K562 (cell line): ENCODE measurements around the gene JUN. TPM values are rescaled to one million over a fixed set of nuclear protein-coding genes. Genes with fewer than 3 reads are reported as not detected.

Experiments
- CAMTA2 ChIP-seq: fragments of 250-450 bp; sonication (Bioruptor Pico); conservative IDR thresholded peaks from 2 replicates; pipeline ENCODE4 v1.5.1; 2022
- CBFA2T2 ChIP-seq: fragments of 450-650 bp; conservative IDR thresholded peaks from 2 replicates; pipeline ENCODE4 v1.6.1; 2017; ENCODE audit warnings: mild to moderate bottlenecking
- CBFB ChIP-seq: sonication (generic); formaldehyde crosslinking; IDR thresholded peaks from 2 replicates; pipeline ENCODE4 v1.4.0; 2020; ENCODE audit warnings: mild to moderate bottlenecking, missing genetic modification reagents
- HLTF ChIP-seq: fragments of 450-650 bp; IDR thresholded peaks from 2 replicates; pipeline ENCODE4 v1.6.1; 2016
- MCM3 ChIP-seq: fragments of 450-650 bp; IDR thresholded peaks from 2 replicates; pipeline ENCODE4 v1.6.1; 2016
- PHTF2 ChIP-seq: fragments of 250-450 bp; sonication (Bioruptor Pico); IDR thresholded peaks from 2 replicates; pipeline ENCODE4 v1.5.0; 2021; ENCODE audit warnings: mild to moderate bottlenecking
- PRPF4 ChIP-seq: fragments of 200-400 bp; formaldehyde crosslinking; IDR thresholded peaks from one replicate; pipeline ENCODE4 v1.6.1; 2017; ENCODE audit warnings: low read length, low read depth, mild to moderate bottlenecking; ENCODE audit not compliant: insufficient read depth, poor library complexity, severe bottlenecking
- SAP30 ChIP-seq: fragments of 200-600 bp; sonication (generic); IDR thresholded peaks from 2 replicates; pipeline ENCODE4 v1.6.1; 2012; ENCODE audit warnings: borderline replicate concordance, low read depth, mild to moderate bottlenecking, moderate library complexity, low read length, control low read depth, inconsistent platforms; ENCODE audit not compliant: insufficient read depth, poor library complexity, severe bottlenecking
- STAT5A ChIP-seq: IDR thresholded peaks from 2 replicates; pipeline ENCODE4 v1.6.1; 2012; ENCODE audit warnings: low read length, inconsistent platforms, borderline replicate concordance
- polyA plus RNA-seq, 8 experiments: library from polyadenylated mRNA; depleted of rRNA in 4 of 8; stranded (reverse) in 5 of 8; unstranded in 3 of 8; fragments of >200 nt; fragmentation: Nextera tagmentation in 2 of 8; fragmentation: Illumina TruSeq in 1 of 8; extraction: Ambion mirVana in 2 of 8; extraction: Trizol in 1 of 8; gene quantifications; 2 replicates each; pipeline versions ENCODE4 v1.2.1 to v1.2.3, GENCODE V29; 2011 to 2014; ENCODE audit warnings: inconsistent platforms in 1 of 8, missing spikeins in 1 of 8
- total RNA-seq, 7 experiments: library from RNA; depleted of rRNA in 6 of 7; stranded (reverse); fragments of >200 nt in 6 of 7; fragmentation: Illumina TruSeq in 2 of 7; extraction: Trizol in 2 of 7; gene quantifications; 2 replicates each; pipeline versions ENCODE4 v1.2.1 to v1.2.3, GENCODE V29; 2011 to 2021; ENCODE audit warnings: low replicate concordance in 1 of 7
- TF ChIP-seq, protein P1 (sequence below), 2 experiments: fragments of 450-650 bp in 1 of 2; sonication (generic) in 1 of 2; formaldehyde crosslinking in 1 of 2; IDR thresholded peaks; 2 replicates each; pipeline versions ENCODE4 v1.7.1 to v1.9.0; 2016 to 2022; ENCODE audit warnings: inconsistent platforms in 1 of 2, mild to moderate bottlenecking in 1 of 2, missing genetic modification reagents in 1 of 2
- TF ChIP-seq, protein P2 (sequence below): sonication (generic); formaldehyde crosslinking; IDR thresholded peaks from 2 replicates; pipeline ENCODE4 v1.4.0; 2020; ENCODE audit warnings: mild to moderate bottlenecking, missing genetic modification reagents
- TF ChIP-seq, protein P3 (sequence below): fragments of 450-650 bp; IDR thresholded peaks from 2 replicates; pipeline ENCODE4 v1.6.1; 2017; ENCODE audit warnings: antibody characterized with exemption

JUN gene
- total and polyA plus RNA-seq, 9 of the 15 experiments (the other 6 are each of a cell fraction or from before 2014, with no cell fraction given), result 0.32 to 23.4 (median 4.0) TPM

DNA sequence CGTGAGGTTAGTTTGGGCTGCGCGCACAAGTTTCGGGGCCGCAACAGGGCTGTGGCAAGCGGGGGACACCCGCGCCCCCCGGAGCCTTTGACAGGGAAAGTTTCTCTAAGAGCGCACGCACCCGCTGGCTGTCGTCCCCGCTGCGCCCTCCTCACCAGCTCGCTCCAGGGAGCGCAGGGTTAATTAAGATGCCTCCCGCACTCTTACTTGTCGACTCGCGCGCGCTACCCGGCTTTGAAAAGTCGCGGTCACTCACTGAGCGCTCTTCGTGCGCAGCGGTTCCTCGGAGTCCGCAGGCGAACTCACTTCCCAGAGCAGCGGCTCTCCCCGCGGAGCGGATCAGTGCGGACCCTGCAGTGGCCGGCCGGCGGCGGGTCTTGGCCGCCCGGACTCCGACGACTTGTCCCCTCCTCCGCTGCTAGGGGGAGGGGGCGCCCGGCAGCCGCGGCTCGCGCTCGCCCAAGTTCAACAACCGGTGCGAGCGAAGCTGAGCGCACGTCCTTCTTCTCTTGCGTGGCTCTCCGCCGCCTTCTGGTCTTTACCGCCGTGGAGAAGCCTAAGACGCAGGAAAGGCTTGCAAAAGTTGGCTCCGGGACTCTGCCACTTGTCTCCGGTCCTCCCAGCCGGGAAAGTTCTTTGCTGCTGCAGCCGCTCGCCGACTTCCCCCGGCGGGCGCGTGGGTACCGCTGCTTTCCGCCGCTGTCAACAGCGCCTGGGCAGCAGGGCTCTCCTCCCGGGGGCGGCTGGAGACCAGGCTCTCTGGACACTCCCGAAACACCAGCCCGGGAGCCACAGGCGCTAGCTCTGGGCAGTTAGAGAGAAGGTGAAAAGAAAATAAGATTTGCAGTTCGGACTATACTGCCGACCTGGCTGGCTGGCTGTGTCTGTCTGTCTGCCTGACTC, 506 bp downstream of the JUN start (continued):
- TF ChIP-seq, protein P1, sequence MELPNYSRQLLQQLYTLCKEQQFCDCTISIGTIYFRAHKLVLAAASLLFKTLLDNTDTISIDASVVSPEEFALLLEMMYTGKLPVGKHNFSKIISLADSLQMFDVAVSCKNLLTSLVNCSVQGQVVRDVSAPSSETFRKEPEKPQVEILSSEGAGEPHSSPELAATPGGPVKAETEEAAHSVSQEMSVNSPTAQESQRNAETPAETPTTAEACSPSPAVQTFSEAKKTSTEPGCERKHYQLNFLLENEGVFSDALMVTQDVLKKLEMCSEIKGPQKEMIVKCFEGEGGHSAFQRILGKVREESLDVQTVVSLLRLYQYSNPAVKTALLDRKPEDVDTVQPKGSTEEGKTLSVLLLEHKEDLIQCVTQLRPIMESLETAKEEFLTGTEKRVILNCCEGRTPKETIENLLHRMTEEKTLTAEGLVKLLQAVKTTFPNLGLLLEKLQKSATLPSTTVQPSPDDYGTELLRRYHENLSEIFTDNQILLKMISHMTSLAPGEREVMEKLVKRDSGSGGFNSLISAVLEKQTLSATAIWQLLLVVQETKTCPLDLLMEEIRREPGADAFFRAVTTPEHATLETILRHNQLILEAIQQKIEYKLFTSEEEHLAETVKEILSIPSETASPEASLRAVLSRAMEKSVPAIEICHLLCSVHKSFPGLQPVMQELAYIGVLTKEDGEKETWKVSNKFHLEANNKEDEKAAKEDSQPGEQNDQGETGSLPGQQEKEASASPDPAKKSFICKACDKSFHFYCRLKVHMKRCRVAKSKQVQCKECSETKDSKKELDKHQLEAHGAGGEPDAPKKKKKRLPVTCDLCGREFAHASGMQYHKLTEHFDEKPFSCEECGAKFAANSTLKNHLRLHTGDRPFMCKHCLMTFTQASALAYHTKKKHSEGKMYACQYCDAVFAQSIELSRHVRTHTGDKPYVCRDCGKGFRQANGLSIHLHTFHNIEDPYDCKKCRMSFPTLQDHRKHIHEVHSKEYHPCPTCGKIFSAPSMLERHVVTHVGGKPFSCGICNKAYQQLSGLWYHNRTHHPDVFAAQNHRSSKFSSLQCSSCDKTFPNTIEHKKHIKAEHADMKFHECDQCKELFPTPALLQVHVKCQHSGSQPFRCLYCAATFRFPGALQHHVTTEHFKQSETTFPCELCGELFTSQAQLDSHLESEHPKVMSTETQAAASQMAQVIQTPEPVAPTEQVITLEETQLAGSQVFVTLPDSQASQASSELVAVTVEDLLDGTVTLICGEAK (IDR thresholded peaks at IDR 0.05), result no peak
- TF ChIP-seq, protein P1 (CRISPR knock-in tag; IDR thresholded peaks at IDR 0.05), result peak; percentile 27; the same call in 1 of the 2 replicates
- TF ChIP-seq STAT5A, result no peak
- TF ChIP-seq CAMTA2 (CRISPR knock-in tag), result no peak
- TF ChIP-seq CBFB, result peak; percentile 41; the same call in 1 of the 2 replicates
- TF ChIP-seq CBFA2T2, result no peak
- TF ChIP-seq PRPF4, result peak; percentile 71
- TF ChIP-seq, protein P2, sequence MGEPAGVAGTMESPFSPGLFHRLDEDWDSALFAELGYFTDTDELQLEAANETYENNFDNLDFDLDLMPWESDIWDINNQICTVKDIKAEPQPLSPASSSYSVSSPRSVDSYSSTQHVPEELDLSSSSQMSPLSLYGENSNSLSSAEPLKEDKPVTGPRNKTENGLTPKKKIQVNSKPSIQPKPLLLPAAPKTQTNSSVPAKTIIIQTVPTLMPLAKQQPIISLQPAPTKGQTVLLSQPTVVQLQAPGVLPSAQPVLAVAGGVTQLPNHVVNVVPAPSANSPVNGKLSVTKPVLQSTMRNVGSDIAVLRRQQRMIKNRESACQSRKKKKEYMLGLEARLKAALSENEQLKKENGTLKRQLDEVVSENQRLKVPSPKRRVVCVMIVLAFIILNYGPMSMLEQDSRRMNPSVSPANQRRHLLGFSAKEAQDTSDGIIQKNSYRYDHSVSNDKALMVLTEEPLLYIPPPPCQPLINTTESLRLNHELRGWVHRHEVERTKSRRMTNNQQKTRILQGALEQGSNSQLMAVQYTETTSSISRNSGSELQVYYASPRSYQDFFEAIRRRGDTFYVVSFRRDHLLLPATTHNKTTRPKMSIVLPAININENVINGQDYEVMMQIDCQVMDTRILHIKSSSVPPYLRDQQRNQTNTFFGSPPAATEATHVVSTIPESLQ, result no peak
- no peak for TF ChIP-seq PHTF2
- TF ChIP-seq SAP30, result peak; percentile 49
- no peak for TF ChIP-seq HLTF
- TF ChIP-seq MCM3, result no peak
- TF ChIP-seq, protein P3, sequence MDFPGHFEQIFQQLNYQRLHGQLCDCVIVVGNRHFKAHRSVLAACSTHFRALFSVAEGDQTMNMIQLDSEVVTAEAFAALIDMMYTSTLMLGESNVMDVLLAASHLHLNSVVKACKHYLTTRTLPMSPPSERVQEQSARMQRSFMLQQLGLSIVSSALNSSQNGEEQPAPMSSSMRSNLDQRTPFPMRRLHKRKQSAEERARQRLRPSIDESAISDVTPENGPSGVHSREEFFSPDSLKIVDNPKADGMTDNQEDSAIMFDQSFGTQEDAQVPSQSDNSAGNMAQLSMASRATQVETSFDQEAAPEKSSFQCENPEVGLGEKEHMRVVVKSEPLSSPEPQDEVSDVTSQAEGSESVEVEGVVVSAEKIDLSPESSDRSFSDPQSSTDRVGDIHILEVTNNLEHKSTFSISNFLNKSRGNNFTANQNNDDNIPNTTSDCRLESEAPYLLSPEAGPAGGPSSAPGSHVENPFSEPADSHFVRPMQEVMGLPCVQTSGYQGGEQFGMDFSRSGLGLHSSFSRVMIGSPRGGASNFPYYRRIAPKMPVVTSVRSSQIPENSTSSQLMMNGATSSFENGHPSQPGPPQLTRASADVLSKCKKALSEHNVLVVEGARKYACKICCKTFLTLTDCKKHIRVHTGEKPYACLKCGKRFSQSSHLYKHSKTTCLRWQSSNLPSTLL, result no peak
